Gastrocnemius medialis (tissue), 4 donors: ENCODE results near the gene ANXA9. TPM values are rescaled to one million over a fixed set of nuclear protein-coding genes. Genes with fewer than 3 reads are reported as not detected.

Experiments used
- ATAC-seq, 2 donors: fragments of 150-250 bp; one replicate each; pipeline ENCODE4 v1.9.1; 2016
- DNase-seq, 2 donors: peaks; one replicate each; pipeline ENCODE4 v3.0.0-alpha.2; 2019
- H3K27ac ChIP-seq, 4 donors: fragments of 200-600 bp; sonication (generic); 1 replicate in 1 of 4; 2 replicates in 3 of 4; pipeline ENCODE4 v1.5.1; 2016 to 2018; ENCODE audit warnings: mild to moderate bottlenecking in 2 of 4, moderate library complexity in 1 of 4
- H3K27me3 ChIP-seq, 3 donors: fragments of 200-600 bp; sonication (generic) in 2 of 3; 1 replicate in 1 of 3; 2 replicates in 2 of 3; pipeline versions ENCODE4 v1.5.1 to v1.6.0; 2016 to 2019; ENCODE audit warnings: mild to moderate bottlenecking in 1 of 3, moderate library complexity in 1 of 3
- H3K36me3 ChIP-seq, 2 donors: fragments of 200-600 bp; sonication (generic) in 1 of 2; one replicate each; pipeline ENCODE4 v1.5.1; 2017 to 2018
- H3K4me1 ChIP-seq, 2 donors: fragments of 200-600 bp; sonication (generic) in 1 of 2; one replicate each; pipeline ENCODE4 v1.5.1; 2016 to 2017; ENCODE audit warnings: mild to moderate bottlenecking in 2 of 2
- H3K4me3 ChIP-seq, 4 donors: fragments of 200-600 bp; sonication (generic) in 3 of 4; 1 replicate in 1 of 4; 2 replicates in 3 of 4; pipeline ENCODE4 v1.5.1; 2016 to 2019; ENCODE audit warnings: mild to moderate bottlenecking in 2 of 4
- H3K9me3 ChIP-seq, 3 donors: fragments of 200-600 bp; sonication (generic) in 2 of 3; 1 replicate in 1 of 3; 2 replicates in 2 of 3; pipeline ENCODE4 v1.5.1; 2016 to 2019
- POLR2A ChIP-seq, 2 donors: fragments of 450-650 bp; IDR thresholded peaks; one replicate each; pipeline ENCODE4 v1.6.1; 2017; ENCODE audit warnings: antibody characterized with exemption in 2 of 2, mild to moderate bottlenecking in 2 of 2, moderate library complexity in 2 of 2
- in situ Hi-C, 4 donors: fragments of 200-750 bp; cut with MboI; loops; one replicate each; pipeline versions ENCODE4 v1.15.0 to v1.8.0; 2017; ENCODE audit warnings: low sequenced_read_pairs in 4 of 4
- intact Hi-C: fragments of 100-400 bp; cut with DNase I; formaldehyde crosslinking; loops from one replicate; pipeline ENCODE4 v1.15.1; 2023; ENCODE audit warnings: low total_unique reads
- total RNA-seq, 4 donors: library from RNA; depleted of rRNA; stranded (reverse); fragments of >200 nt; gene quantifications; one replicate each; pipeline versions ENCODE4 v1.1.0 to v1.2.3, GENCODE V29; 2016
- TF ChIP-seq, protein P1 (sequence below), 5 experiments: fragments of 450-650 bp in 3 of 5; fragments of 200-600 bp in 2 of 5; sonication (generic) in 2 of 5; IDR thresholded peaks in 4 of 5; conservative IDR thresholded peaks in 1 of 5; 1 replicate in 4 of 5; 2 replicates in 1 of 5; pipeline ENCODE4 v1.5.1; 2016 to 2019; ENCODE audit warnings: antibody characterized with exemption in 5 of 5, mild to moderate bottlenecking in 3 of 5, moderate library complexity in 3 of 5

The ANXA9 gene
- total RNA-seq, 4 donors from 2014 or later, result not detected

DNA sequence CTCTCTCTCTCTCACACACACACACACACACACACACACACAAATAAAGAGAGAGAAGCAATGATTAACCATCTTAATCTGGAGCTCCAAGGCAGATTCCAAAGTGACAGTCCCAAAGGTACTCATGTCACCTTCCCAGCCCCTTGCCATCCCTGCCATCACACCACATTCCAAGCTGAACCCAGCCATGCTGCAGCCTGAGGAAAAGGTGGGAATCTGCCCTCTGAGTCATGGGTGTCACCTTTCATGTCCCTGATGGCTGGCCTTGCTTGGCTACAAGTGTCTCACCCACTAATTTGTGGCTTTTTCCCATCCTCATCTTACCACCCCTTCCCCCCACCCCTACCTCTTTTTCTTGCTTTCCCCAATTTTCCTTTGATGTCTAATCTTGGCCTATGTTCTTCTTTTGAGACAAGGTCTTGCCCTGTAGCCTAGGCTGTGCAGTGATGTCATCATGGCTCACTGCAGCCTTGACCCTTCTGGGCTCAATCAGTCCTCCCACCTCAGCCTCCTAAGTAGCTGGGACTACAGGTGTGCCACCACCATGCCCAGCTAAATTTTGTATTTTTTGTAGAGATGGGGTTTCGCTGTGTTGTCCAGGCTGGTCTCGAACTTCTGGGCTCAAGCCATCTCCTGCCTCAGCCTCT lies 3.2 kb downstream of the ANXA9 start:
- Histone ChIP-seq H3K27me3 (no peaks in the 10 kb centered on the region), H3K36me3 (no peaks in the 10 kb centered on the region), H3K27ac (no peak overlapping the region), H3K4me3 (no peak overlapping the region), H3K9me3 (no peaks in the 10 kb centered on the region), H3K4me1 (no peaks in the 10 kb centered on the region)
- DNase-seq (no peak), ATAC-seq (no peak)
- TF ChIP-seq POLR2A (IDR thresholded peaks at IDR 0.05), result no peak
- TF ChIP-seq, protein P1, sequence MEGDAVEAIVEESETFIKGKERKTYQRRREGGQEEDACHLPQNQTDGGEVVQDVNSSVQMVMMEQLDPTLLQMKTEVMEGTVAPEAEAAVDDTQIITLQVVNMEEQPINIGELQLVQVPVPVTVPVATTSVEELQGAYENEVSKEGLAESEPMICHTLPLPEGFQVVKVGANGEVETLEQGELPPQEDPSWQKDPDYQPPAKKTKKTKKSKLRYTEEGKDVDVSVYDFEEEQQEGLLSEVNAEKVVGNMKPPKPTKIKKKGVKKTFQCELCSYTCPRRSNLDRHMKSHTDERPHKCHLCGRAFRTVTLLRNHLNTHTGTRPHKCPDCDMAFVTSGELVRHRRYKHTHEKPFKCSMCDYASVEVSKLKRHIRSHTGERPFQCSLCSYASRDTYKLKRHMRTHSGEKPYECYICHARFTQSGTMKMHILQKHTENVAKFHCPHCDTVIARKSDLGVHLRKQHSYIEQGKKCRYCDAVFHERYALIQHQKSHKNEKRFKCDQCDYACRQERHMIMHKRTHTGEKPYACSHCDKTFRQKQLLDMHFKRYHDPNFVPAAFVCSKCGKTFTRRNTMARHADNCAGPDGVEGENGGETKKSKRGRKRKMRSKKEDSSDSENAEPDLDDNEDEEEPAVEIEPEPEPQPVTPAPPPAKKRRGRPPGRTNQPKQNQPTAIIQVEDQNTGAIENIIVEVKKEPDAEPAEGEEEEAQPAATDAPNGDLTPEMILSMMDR (IDR thresholded peaks at IDR 0.05 in 4 of 5, conservative IDR thresholded peaks at IDR 0.05 in 1 of 5), result no peak
- intact Hi-C loops, result no loop called here
- in situ Hi-C loops, result no loop called here

DNA sequence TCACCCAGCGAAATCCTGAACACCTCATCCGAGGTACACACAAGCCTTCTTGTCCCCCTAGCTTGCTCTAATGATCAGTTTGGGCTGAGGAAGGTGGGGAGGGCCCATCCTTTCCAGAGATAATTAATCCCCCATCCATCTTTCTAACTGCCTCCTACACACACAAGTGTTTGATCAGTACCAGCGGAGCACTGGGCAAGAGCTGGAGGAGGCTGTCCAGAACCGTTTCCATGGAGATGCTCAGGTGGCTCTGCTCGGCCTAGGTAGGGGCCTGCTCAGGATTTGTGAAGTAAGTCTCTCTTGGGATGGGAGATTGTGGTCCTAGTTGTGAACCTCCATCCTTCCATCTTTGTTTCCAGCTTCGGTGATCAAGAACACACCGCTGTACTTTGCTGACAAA lies 5.8 kb downstream of the ANXA9 start:
- ATAC-seq, result no peak
- TF ChIP-seq, protein P1 (IDR thresholded peaks at IDR 0.05 in 4 of 5, conservative IDR thresholded peaks at IDR 0.05 in 1 of 5), result no peak
- no peak for TF ChIP-seq POLR2A (IDR thresholded peaks at IDR 0.05)

DNA sequence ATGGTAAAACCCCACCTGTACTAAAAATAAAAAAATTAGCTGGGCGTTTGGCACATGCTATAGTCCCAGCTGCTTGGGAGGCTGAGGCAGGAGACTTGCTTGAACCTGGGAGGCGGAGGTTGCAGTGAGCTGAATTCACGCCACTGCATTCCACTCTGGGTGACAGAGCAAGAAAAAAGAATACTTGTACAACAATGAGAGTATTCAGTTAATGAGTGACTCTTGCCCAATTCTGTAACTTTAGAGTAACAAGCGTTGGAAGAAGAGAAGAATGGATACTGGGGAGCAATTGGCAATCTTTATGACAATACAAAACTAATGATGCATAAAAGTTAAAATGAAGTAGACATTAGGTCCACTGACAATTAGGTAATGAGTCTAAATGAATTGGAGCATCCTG lies 10.5 kb downstream of the ANXA9 start:
- in situ Hi-C loops (no loop called here), intact Hi-C loops (no loop called here)
- Histone ChIP-seq H3K36me3 (peaks cover 0 to 8% of the 10 kb centered on the region in 2 donors), H3K27me3 (no peaks in the 10 kb centered on the region), H3K27ac (no peak overlapping the region), H3K4me3 (no peak overlapping the region), H3K4me1 (peaks cover 9 to 11% of the 10 kb centered on the region in 2 donors), H3K9me3 (no peaks in the 10 kb centered on the region)
- DNase-seq (no peak), ATAC-seq (no peak)
- no peak for TF ChIP-seq POLR2A (IDR thresholded peaks at IDR 0.05)
- TF ChIP-seq, protein P1 (IDR thresholded peaks at IDR 0.05 in 4 of 5, conservative IDR thresholded peaks at IDR 0.05 in 1 of 5), result no peak

More for the DNA sequence above, 5.8 kb downstream of the ANXA9 start:
- Histone ChIP-seq H3K27me3 (no peaks in the 10 kb centered on the region), H3K4me3 (no peak overlapping the region), H3K9me3 (no peaks in the 10 kb centered on the region), H3K4me1 (no peaks in the 10 kb centered on the region), H3K36me3 (no peaks in the 10 kb centered on the region), H3K27ac (no peak overlapping the region)
- intact Hi-C loops (no loop called here), in situ Hi-C loops (no loop called here)
- DNase-seq, result no peak

DNA sequence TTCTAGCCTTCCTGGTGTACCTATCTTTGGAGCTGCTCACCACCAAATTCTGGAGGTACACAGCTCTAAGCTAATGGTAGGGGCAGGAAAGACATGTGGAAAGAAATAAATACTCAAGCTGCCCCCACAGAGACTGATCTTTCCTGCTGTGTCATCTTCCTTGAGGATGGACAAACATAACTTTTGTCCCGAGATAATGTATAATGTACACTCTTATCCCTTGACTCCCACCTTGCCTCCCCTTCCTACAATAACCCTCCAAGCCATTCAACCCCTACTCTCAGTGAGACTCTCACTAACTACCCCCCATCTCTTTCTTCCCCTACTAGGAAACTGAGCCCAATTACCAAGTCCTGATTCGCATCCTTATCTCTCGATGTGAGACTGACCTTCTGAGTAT lies 12.2 kb downstream of the ANXA9 start:
- no peak for TF ChIP-seq POLR2A (IDR thresholded peaks at IDR 0.05)
- TF ChIP-seq, protein P1 (IDR thresholded peaks at IDR 0.05 in 4 of 5, conservative IDR thresholded peaks at IDR 0.05 in 1 of 5), result no peak
- Histone ChIP-seq H3K4me1 (peaks cover 9 to 11% of the 10 kb centered on the region in 2 donors), H3K4me3 (no peak overlapping the region), H3K9me3 (no peaks in the 10 kb centered on the region), H3K36me3 (peaks cover 0 to 25% of the 10 kb centered on the region in 2 donors), H3K27me3 (no peaks in the 10 kb centered on the region), H3K27ac (no peak overlapping the region)
- ATAC-seq (no peak), DNase-seq (no peak)
- in situ Hi-C loops (no loop called here), intact Hi-C loops (no loop called here)
